ENCODE results near the gene CPA4.

CPA4 gene

DNA sequence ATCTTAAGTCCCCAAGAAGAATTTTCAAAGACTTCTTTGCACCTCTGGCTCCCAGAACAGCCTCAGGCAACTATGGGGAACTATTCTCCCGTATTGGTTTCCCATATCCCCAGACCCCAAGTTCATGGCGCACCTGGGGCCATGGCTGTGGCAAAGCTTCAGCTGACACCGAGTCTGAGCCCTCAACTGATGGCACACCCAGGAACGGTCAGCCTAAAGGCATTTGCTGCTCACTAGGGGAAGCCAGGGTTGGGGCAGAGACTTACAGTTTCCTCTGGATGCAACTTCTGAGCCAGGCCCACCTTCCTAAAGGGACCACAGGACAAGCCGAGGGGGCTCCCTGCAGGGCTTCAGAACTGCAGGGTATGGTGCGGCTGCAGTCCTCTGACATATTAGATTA is 73.6 kb downstream of the CPA4 start:
- DNase-seq, result peak; percentile 14

DNA sequence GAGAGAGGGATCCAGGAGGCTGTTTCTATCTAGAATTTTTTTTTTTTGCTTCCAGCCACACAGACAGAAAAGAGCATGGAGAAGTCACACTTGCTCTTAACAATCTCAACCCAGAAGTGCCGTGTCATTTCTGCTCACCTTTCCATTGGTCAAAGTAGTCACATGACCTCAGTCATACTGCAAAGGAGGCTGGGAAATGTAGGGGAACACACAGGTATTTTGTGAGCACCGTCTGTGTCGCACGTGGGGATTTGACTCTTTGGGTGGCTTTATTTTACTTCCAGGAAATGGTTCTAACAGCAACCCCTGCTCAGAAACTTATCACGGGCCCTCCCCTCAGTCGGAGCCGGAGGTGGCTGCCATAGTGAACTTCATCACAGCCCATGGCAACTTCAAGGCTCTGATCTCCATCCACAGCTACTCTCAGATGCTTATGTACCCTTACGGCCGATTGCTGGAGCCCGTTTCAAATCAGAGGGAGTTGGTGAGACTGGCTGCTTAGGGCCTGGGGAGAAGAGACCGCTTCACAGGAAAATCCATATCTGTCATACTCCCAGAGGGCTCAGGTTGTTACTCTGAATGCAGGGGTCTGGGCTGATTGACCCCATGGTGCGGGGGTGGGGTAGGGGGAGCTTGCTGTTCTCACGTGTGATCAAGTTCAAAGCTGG is 74.3 kb downstream of the CPA4 start:
- DNase-seq, result no peak

DNA sequence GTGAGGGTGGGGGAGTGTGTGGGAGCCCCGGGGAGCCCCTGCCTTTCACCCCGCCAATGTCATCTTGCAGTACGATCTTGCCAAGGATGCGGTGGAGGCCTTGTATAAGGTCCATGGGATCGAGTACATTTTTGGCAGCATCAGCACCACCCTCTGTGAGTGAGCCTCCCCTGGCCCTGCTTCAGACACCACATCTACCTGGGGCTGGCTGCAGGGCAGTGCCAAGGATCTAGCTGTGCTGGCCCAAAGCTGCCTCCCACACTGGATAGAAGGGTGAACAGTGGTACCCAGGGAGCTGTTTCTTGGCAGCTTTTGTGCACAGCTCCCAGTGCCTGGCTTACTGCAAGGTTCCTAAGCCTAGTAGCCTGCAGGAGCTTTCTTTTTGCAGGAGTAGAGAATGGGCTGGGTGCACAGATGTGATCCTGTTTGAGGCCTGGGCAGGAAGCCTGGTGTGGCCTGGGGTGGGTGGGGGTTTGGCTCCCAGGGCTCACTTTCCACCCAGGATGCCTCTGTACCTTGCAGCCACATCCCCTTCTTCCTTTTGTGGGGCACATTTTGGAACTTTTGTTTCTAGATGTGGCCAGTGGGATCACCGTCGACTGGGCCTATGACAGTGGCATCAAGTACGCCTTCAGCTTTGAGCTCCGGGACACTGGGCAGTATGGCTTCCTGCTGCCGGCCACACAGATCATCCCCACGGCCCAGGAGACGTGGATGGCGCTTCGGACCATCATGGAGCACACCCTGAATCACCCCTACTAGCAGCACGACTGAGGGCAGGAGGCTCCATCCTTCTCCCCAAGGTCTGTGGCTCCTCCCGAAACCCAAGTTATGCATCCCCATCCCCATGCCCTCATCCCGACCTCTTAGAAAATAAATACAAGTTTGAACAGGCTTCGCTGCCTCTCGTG is 75.1 kb downstream of the CPA4 start:
- DNase-seq, result no peak

DNA sequence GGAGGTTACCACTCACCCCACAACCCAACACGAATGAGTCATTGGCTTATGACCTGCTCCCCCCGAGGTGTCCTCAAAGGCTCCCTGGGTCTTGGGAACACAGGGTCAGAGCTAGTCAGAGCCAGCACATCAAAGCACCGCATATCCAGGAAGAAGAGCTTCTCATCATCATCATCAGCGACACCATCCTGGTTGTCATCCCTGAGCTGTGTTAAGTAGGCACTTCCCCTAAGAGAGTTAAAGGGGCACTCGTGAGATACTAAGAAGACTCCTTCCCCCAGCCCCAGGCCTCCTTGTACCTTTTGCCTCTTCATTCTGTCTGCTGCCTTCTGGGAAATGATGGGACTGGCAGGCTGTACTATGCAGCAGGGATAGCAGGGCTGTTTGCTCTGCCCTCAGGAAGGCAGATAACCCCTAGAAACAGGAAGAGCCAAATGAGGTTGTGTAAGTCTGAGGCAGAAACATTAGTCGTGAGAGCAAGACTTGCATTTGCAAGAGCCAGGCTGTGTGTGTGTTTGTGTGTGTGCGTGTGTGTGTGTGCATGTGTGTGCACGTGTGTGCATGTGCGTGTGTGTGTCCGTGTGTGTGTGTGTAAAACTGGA is 76.2 kb downstream of the CPA4 start:
- DNase-seq, result no peak

DNA sequence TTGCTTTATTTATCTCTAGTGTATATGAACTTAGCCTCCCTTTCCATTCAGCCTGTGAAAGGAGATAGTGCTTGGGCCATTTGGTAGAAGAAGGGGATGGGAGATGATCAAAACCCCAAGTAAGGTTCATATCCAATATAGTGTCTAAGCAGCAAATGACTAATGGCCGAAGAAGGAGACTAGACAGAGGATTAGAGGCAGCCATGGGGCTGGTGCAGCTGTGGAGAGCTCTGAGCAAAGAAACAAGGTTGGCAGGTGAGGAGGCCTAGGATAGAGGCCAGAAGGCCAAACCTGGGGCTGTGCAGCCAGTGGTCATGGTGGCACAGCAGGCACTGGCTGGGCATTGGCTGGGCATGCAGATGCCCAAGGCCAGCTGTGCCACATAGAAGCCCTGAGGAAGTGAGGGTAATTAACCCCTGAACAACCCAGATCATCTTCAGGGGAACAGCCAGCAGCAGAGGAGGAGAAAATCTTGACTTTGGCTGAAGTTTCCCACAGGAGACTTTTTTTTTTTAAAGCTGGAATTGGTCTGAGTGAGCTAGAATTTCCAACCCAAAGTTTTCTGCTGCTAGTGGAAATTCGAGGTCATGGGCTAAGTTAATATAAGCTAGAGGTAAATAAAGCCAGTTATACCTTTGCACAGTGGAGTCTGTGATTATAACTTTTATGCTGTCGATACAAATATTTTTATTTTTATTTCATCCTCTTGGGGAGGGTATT is 77.0 kb downstream of the CPA4 start:
- DNase-seq, result no peak

GRCh38 chr7:130371046-130371445 is 78.1 kb downstream of the CPA4 start:
- no peak for DNase-seq

- no peak for DNase-seq
These were observed 79.6 kb downstream of the CPA4 start for GRCh38 chr7:130372402-130373165.
